GM18502 (cell line): Measurements from ENCODE around the gene HOXA2.

Experiments
- ATAC-seq: cut with Tn5 transposase; IDR thresholded peaks from one replicate; pipeline ENCODE4 v1.9.1; 2021; ENCODE audit warnings: mild to moderate bottlenecking; ENCODE audit not compliant: unreplicated experiment, poor library complexity

Gene HOXA2

DNA sequence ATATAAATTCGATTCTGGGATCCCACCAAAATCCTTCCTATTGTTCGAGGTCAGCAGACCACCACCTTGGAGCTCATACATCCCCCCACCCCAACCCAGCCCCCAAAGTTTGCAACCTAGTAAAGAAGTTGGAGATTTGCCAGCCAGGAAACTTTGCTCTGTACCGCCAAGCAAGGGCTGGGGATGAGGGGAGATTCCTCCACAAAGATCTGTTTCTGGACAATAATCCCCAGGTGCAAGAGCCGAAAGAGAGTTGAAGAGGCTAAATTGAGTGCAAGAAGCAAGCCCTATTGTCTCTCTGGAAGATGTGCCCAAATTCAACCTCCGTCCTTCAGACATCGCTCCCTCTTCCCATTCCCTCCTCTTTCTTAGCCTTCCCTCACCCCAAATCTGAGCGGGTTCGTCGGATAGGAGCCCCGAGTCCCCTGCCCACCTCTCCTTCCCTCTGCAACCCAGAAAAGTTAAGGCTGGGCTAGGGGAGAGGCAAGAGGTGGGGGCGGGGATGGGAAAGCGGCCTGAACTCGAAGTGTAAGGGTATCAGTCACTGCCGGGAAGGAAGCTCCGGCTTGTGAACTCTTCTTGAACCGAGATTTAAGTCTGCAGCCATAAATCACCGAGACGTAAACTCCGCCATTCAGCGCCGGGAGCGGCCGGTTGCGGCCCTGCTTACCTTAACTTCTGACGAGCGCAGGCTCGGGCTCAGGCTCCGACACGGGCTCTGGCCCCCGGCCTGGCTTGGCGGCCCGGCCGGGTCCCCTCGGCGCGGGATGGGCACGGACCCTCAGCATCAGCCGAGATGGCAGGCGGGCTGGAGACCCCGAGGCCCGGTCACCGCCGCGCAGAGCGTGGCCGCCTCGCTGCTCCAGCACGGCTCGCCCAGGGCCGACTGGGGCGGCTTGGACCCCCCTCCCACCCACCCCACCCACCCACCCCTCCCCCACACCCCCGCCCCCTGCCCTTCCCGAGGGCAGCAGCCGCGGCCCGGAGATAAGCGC is 10.8 kb upstream of the HOXA2 start:
- ATAC-seq = no peak

- no peak for ATAC-seq
Measured at GRCh38 chr7:27112361-27112760, 9.9 kb upstream of the HOXA2 start.

- ATAC-seq = no peak
Measured at GRCh38 chr7:27111751-27112277, 9.3 kb upstream of the HOXA2 start.

DNA sequence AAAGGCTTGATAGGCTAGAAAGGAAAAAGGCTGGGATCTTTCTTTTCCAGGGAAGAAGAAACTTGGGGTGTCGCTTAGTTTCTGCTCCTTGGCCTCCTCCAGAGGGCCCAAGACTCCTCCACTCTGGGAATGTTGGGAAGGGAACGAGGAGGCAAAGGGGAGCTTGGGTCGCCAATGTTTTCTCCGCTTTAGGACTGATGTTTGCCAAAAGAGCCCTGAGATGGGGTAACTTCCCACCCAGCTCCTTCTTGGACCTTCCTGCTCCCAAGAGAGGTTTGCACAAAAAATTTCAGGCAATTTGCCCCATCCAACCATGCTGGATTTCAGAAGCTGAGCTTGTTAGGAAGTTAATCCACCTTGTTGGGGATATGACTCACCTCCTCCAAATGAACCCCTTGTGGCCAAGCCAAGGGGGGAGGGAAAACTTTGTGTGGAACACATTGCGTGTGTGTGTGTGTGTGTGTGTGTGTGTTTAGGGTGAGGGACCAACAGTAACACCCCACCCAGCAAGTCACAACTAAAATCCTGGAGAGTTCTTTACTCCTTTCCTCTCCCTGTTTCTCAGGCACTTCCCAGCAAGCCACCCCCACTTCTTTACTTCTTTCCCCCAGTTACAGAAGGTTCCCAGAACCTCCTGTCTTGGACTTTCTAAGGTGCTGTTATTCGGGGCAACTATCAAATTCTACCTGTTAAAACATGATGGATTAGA is 8.7 kb upstream of the HOXA2 start:
- no peak for ATAC-seq

DNA sequence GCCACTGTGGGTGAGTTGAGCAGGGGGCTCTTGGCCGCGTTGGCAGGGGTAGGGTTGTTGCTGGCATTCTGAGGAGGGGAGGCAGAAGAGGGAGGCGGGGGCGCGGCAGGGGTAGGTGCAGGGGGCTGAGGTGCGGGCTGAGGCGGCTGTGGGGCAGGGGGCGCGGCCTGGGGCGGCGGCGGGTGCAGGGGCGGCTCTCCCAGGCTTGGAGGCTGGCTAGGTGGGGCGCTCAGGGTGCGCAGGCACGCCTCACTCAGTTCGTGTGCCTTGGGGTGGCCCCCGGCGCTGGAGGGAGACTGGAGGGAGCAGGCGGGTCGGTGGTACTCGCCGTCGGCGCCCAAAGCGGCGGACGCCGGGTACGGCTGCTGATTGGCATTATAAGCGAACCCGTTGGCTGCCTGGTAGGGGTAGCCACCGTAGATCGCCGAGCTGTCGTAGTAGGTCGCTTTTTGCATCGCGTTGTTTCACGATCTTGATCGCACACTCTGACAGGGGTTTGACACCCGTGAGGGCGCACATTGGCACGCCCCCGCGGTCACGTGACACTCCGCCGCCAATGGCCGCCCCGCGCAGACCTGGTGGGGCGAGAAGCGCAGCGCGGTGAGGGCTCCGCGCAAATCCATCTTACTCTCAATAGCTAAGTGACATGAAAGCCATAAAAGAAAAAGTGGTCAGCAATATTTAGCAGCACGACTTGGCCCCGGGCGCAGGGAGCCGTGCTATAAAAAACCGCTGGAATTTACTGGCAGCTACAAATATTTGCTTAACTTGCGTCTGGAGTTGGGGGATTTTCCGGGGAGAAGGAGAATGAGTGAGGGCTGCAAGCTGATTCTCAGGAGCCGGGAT is 7.9 kb upstream of the HOXA2 start:
- no peak for ATAC-seq

DNA sequence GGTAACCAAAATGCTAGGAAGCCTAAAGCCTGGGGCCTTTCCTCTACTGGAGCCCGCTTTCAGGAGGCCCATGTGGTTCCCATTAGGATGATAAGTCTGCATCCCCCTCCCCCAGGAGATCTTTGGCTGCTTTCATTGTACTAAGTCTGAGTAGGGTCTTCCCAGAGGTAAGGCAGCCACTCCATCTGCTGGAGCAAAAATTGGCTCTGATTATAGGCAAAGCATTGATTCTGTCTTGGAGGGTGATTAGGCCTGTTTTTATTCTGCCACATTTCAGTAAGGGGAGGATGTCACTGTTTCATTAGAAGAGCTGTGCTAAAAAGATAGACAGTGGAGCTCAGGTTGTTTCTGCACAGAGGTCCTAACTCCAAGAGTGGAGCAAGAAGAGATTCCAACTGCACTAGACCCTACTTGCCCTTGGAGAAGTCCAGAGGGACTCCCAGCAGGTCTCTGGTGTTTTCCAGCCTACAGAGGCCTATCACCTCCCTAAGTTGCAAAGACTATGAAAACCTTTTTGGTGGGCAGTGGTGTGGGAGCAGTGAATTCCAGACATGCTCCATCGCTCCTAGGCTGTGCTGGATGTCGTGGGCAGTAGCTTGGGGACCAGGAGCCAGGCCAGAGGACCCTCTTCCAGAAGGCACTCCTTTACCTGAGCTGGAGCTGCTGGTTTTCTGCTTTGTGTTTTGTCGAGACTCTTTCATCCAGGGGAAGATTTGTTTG is 7.1 kb upstream of the HOXA2 start:
- no peak for ATAC-seq

GRCh38 chr7:27108390-27109127 is 6.1 kb upstream of the HOXA2 start:
- ATAC-seq = no peak

DNA sequence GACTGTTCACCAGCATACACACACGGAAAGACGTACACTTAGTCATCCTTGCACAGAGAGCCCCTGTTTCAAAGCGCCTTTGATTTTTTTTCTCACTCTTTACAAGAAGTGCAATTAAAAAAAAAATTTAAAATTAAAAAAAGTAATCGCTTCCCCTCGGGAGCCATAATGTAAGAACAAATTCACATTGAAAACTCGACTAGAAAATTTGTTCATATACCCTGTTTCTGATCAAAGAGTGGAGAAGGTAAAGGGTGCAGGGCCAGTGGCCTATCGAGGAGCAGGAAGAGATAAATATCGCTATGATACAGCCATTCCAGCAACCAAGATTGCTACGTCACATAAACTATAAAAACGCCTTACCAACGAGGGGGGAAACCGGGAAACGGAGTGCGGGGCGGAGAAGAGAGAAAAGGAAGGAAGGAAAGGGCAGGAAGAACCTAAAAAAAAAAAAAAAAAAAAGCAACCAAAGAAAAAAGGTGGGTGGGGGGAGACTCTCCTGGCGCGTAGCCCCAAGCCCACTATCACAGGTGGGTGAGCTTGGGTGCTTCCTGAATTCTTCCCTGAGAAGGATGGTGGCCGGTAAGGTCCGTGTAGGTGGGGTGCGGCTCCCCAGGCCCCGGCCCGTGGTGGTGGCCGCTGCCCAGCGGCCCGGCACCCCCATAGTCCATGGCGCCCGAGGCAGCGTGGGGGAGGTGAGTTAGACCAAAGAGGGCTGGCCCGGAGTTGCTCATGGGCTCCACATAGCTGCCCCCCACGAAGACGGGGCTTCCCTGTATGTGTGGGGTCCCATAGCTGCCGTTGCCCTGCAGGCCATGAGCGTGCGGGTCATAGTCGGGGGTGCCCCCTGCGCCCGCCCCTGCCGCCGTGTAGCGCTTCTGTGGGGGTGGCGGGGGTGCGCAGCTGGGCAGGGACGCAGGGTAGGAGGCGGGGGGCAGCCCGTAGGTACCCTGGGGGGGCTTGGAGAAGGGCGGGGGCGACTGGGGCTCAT is 5.2 kb upstream of the HOXA2 start:
- ATAC-seq = no peak

DNA sequence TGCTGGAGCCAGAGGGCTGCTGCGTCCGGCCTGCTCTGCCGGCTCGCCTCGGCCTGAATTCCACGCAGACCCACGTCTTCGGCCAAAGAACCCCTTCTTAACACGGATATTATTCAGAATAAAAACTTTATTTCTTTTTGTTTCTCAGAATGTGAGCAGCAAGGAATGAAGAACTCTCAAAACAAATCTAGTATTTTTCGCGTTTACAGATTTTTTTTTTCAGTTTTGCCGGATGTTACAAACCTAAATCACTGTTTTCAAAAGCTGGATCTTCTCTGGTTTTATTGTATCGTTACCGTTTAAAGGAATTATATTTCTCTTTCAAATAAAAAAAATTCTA is 4.4 kb upstream of the HOXA2 start:
- ATAC-seq = no peak

DNA sequence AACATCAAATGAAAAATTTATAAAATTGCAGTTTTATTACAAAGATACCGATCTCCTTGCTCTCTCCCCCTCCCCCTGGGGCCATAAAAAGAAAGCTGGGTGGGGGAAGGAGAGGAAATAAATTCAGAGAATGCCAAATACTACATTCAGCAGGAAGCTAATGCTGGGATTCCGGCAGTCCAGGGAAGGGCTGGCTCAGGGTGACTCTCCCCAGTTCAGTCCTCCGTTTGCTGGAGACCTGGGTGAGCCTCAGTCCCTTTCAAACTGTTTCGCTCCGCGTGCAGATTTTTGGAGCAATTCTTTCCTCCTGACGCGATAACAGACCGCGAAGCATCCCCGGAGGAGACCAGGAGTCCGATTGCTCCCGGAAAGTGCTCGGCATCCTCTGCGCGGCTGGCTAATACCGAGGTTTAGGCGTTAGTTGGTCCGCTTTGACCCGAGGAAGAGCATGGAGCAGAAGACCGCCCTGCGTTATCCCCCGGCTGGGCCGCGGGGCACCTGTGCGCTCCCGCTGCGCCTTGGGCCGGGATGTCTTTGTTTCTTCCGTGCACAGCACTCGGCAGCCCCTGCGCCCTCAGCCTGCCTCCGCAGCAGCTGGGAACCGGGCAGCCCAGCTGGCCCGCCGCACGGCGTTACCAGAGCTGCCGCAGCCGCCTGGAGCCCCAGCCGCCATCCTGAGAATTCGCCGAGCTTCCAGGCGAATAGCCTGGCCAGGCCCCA is 3.9 kb upstream of the HOXA2 start:
- no peak for ATAC-seq

GRCh38 chr7:27105301-27106031 is 3.0 kb upstream of the HOXA2 start:
- no peak for ATAC-seq

DNA sequence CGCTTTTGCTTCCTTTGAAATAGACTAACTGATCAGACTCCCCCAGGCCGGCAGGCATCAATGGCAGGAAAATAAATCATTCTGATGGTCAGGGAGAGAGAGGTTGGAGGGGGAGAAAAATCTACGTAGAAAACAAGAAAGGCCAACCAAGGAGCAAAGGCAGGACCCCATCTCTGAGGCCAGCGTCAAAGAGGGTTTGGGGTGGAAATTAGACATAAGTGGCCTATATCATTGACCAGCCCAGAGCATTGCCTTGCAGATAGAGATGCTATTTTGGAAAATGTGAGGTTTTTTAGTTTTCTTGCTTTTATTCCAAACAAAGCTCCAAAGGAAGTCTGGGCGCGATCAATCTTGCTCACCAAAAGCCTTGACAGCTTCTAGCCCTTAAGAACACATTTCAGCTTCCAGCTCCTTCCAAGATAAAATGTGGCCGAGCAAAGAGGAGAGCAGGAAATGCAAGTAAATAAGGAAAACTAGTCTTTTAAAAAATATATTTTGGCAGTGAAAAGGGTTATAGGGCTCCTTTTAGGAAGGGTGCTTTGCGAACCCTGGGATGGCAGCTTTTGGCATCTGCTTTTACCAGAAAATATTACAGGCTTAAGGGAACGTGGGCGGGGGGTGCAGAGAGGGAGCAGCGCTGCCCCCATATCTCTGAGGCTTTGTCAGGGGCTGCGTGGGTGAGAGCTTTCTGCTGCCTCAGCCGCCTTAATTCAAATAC is 2.0 kb upstream of the HOXA2 start:
- no peak for ATAC-seq

- no peak for ATAC-seq
Measured at GRCh38 chr7:27103489-27104226, 1.2 kb upstream of the HOXA2 start.

DNA sequence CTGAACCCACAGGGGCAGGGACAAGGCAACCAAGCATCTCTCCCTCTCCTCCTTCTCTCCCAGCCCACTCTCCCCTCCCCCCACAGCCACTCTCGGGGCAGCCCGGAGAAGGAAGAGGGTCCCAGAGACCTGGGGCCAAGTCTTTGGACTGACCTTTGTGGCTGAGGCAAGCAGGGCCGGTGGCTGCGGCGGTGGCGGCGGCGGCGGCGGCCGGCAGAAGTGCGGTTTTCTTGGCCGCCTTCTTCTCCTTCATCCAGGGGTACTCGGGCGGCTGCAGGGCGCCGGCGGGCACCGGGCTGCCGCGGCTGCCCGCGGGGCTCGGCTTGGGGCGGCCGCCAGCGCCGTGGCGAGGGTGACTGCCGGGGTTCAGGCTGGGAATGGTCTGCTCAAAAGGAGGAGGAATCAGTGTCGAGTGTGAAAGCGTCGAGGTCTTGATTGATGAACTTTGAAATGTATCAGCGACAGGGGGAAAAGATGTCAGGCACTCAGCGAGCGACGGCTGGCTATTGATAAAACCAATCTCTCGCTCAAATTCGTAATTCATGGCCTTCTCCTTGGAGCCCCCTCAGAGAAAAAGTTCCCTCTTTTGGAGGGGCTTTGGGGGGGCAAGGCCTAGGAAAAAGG is 414 bp downstream of the HOXA2 start:
- no peak for ATAC-seq
